ENCODE measurements around the gene PRUNE1. TPM values are rescaled to one million over a fixed set of nuclear protein-coding genes. Genes with fewer than 3 reads are reported as not detected.

The PRUNE1 gene
- total RNA-seq, 2 donors from 2014 or later, result 15.8 to 19.4 TPM

DNA sequence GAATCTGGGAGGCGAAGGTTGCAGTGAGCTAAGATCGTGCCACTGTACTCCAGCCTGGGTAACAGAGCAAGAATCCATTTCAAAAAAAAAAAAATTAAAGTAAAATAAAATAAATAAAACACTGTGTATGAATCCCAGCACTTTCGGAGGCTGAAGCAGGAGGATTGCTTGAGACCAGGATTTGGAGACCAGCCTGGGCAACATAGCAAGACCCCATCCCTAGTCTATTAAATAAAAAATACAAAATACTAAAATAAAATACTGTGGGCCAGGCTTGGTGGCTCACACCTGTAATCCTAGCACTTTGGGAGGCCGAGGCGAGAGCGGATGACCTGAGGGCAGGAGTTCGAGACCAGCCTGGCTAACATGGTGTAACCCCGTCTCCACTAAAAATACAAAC lies 23.9 kb downstream of the PRUNE1 start:
- no peak for TF ChIP-seq CTCF (IDR thresholded peaks at IDR 0.05)
- ATAC-seq (no peak), DNase-seq (no peak)
- intact Hi-C loops (cut with DNase I), result no loop called here
- H3K27ac ChIP-seq, result no peak overlapping the region
- no peaks in the 10 kb centered on the region for H3K4me1 ChIP-seq
- 97% methylated on average over 8 of the region's 8 CpGs for WGBS, 2 donors
- H3K36me3 ChIP-seq (replicated peaks in 1 of 2; ENCODE audit: insufficient read depth in 1 of 2, low read depth in 2 of 2), result peaks cover 5 to 9% of the 10 kb centered on the region in 2 donors
- H3K4me3 ChIP-seq, result no peak overlapping the region
- no peaks in the 10 kb centered on the region for H3K27me3 ChIP-seq
- no peaks in the 10 kb centered on the region for H3K9me3 ChIP-seq

GRCh38 chr1:151035167-151035566 lies 26.9 kb downstream of the PRUNE1 start:
- H3K9me3 ChIP-seq, result no peaks in the 10 kb centered on the region
- H3K4me3 ChIP-seq, result no peak overlapping the region
- no peaks in the 10 kb centered on the region for H3K4me1 ChIP-seq
- no peak for TF ChIP-seq CTCF (IDR thresholded peaks at IDR 0.05)
- no peak for TF ChIP-seq POLR2A (IDR thresholded peaks at IDR 0.05)
- peaks cover 0 to 5% of the 10 kb centered on the region in 2 donors for H3K36me3 ChIP-seq (replicated peaks in 1 of 2; ENCODE audit: insufficient read depth in 1 of 2, low read depth in 2 of 2)
- ATAC-seq (no peak), DNase-seq (no peak)
- 91 to 94% methylated on average over 3 of the region's 3 CpGs for whole genome bisulfite sequencing, 2 donors
- H3K27me3 ChIP-seq, result no peaks in the 10 kb centered on the region
- intact Hi-C loops (cut with DNase I), result no loop called here
- no peak overlapping the region for H3K27ac ChIP-seq

DNA sequence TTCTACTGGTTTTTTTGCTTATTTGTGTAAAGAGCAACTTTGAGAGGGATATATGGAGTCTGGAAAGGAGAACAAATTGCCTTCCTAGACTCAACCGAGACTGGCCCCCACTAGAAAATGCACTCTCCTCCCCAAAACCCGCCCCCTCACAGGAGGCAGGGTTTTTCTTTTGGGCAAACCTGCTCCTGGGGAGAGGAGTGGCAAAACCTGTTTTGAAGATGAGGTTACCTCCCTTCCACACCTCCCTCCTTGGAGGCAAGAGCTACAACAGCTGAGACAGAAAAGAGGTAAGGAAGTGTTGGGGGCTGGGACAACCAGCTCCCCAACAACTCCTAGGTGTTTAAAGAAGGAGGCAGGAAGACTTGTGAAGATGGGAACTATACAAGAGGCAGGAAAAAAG lies 28.1 kb downstream of the PRUNE1 start, which contains the start of gene BNIPL:
BNIPL (plus strand) TSS at position 231 of the 400 bp plus-strand sequence; CDS start at position 371, 140 bp downstream.
- Histone ChIP-seq H3K36me3 (replicated peaks in 1 of 2; ENCODE audit: insufficient read depth in 1 of 2, low read depth in 2 of 2) (peaks cover 0 to 5% of the 10 kb centered on the region in 2 donors), H3K4me3 (no peak within 1 kb of the TSS), H3K27ac (no peak within 1 kb of the TSS), H3K4me1 (no peaks in the 10 kb centered on the region), H3K27me3 (no peaks in the 10 kb centered on the region), H3K9me3 (no peaks in the 10 kb centered on the region)
- DNase-seq, result no peak
- intact Hi-C loops (cut with DNase I), result no loop called here
- WGBS, 2 donors, result 38 to 46% methylated on average over 2 of the region's 2 CpGs
- TF ChIP-seq CTCF (IDR thresholded peaks at IDR 0.05) (no peak), POLR2A (IDR thresholded peaks at IDR 0.05) (no peak)
- no peak for ATAC-seq

GRCh38 chr1:151037032-151037431 lies 28.8 kb downstream of the PRUNE1 start:
- no peaks in the 10 kb centered on the region for H3K9me3 ChIP-seq
- intact Hi-C loops (cut with DNase I), result no loop called here
- DNase-seq, result no peak
- TF ChIP-seq POLR2A (IDR thresholded peaks at IDR 0.05), result no peak
- TF ChIP-seq CTCF (IDR thresholded peaks at IDR 0.05), result no peak
- 71 to 81% methylated on average over 6 of the region's 6 CpGs for WGBS, 2 donors
- no peak overlapping the region for H3K27ac ChIP-seq
- no peak overlapping the region for H3K4me3 ChIP-seq
- peaks cover 0 to 5% of the 10 kb centered on the region in 2 donors for H3K36me3 ChIP-seq (replicated peaks in 1 of 2; ENCODE audit: insufficient read depth in 1 of 2, low read depth in 2 of 2)
- ATAC-seq, result no peak
- no peaks in the 10 kb centered on the region for H3K27me3 ChIP-seq
- H3K4me1 ChIP-seq, result no peaks in the 10 kb centered on the region

DNA sequence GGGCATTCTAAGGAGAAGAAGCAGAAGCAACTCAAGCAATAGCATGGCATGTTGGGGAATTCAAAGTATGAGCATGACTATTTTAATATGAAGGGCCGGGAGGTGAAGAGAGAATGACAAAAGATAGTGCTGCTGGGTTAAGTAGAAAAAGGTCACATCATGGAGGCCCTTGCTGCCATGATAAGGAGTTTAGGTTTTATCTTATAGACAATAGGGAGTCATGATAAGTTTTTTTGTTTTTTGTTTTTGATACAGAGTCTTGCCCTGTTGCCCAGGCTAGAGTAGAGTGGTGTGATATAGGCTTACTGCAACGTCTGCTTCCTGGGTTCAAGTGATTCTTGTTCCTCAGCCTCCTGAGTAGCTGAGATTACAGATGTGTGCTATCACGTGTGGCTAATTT lies 31.3 kb downstream of the PRUNE1 start:
- intact Hi-C loops (cut with DNase I), result no loop called here
- Histone ChIP-seq H3K27me3 (no peaks in the 10 kb centered on the region), H3K9me3 (no peaks in the 10 kb centered on the region), H3K4me1 (no peaks in the 10 kb centered on the region), H3K4me3 (no peak overlapping the region), H3K36me3 (replicated peaks in 1 of 2; ENCODE audit: insufficient read depth in 1 of 2, low read depth in 2 of 2) (no peaks in the 10 kb centered on the region), H3K27ac (no peak overlapping the region)
- TF ChIP-seq POLR2A (IDR thresholded peaks at IDR 0.05) (no peak), CTCF (IDR thresholded peaks at IDR 0.05) (no peak)
- ATAC-seq (no peak), DNase-seq (no peak)
- WGBS, 2 donors, result 77 to 89% methylated on average over 3 of the region's 3 CpGs

Data from body of pancreas (tissue), 4 donors.